ENCODE data around the gene FAM221B.

DNA sequence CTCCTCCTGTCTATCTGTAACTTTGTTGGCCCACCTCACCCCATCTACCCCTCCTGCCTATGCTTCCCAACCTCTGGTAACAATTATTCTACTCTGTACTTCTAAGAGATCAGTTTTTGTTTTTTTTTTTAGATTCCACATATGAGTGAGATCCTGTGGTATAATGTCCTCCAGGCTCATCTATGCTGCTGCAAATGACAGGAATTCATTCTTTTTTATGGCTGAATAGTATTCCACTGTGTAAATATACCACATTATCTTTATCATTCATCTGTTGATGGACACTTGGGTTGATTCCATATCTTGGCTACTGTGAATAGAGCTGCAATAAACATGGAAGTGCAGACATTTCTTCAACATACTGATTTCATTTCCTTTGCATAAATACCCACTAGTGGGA, 45.1 kb downstream of the FAM221B start:
- TF ChIP-seq, protein P1, sequence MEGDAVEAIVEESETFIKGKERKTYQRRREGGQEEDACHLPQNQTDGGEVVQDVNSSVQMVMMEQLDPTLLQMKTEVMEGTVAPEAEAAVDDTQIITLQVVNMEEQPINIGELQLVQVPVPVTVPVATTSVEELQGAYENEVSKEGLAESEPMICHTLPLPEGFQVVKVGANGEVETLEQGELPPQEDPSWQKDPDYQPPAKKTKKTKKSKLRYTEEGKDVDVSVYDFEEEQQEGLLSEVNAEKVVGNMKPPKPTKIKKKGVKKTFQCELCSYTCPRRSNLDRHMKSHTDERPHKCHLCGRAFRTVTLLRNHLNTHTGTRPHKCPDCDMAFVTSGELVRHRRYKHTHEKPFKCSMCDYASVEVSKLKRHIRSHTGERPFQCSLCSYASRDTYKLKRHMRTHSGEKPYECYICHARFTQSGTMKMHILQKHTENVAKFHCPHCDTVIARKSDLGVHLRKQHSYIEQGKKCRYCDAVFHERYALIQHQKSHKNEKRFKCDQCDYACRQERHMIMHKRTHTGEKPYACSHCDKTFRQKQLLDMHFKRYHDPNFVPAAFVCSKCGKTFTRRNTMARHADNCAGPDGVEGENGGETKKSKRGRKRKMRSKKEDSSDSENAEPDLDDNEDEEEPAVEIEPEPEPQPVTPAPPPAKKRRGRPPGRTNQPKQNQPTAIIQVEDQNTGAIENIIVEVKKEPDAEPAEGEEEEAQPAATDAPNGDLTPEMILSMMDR (IDR thresholded peaks at IDR 0.05) = no peak
- no peak for TF ChIP-seq POLR2AphosphoS5 (IDR thresholded peaks at IDR 0.05)
- TF ChIP-seq POLR2A (IDR thresholded peaks at IDR 0.05) = no peak

All from upper lobe of left lung (tissue), 4 donors.